ENCODE results near the gene SUN1.

DNA sequence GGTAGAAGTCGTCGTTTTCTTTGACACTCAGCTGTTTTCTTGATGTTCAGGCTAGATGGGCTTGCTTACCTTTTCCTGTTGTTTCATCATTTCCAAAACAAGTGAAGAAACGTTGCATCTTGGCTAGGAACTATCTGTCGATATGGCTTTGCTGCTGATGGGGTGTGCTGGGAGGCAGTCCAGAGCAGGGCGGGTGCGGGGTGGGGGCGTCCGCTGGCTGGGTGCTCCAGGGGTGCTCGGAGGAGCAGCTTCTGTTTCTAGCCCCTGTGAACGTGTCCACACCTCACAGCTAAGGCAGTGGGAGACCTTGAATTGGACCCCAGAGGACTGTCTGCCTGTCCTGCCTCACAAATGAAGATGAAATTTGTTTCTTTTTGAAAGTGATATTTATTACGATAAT, 7.6 kb upstream of the SUN1 start:
- TF ChIP-seq, protein P1, sequence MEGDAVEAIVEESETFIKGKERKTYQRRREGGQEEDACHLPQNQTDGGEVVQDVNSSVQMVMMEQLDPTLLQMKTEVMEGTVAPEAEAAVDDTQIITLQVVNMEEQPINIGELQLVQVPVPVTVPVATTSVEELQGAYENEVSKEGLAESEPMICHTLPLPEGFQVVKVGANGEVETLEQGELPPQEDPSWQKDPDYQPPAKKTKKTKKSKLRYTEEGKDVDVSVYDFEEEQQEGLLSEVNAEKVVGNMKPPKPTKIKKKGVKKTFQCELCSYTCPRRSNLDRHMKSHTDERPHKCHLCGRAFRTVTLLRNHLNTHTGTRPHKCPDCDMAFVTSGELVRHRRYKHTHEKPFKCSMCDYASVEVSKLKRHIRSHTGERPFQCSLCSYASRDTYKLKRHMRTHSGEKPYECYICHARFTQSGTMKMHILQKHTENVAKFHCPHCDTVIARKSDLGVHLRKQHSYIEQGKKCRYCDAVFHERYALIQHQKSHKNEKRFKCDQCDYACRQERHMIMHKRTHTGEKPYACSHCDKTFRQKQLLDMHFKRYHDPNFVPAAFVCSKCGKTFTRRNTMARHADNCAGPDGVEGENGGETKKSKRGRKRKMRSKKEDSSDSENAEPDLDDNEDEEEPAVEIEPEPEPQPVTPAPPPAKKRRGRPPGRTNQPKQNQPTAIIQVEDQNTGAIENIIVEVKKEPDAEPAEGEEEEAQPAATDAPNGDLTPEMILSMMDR (IDR thresholded peaks at IDR 0.05): no peak
- TF ChIP-seq USF1 (CRISPR knock-in tag; IDR thresholded peaks at IDR 0.05) (no peak), SOX15 (CRISPR knock-in tag; IDR thresholded peaks at IDR 0.05) (no peak), ZNF423 (CRISPR knock-in tag; IDR thresholded peaks at IDR 0.05) (no peak), JUN (CRISPR knock-in tag; IDR thresholded peaks at IDR 0.05) (no peak), ZNF121 (CRISPR knock-in tag; IDR thresholded peaks at IDR 0.05) (no peak)
- TF ChIP-seq, protein P2, sequence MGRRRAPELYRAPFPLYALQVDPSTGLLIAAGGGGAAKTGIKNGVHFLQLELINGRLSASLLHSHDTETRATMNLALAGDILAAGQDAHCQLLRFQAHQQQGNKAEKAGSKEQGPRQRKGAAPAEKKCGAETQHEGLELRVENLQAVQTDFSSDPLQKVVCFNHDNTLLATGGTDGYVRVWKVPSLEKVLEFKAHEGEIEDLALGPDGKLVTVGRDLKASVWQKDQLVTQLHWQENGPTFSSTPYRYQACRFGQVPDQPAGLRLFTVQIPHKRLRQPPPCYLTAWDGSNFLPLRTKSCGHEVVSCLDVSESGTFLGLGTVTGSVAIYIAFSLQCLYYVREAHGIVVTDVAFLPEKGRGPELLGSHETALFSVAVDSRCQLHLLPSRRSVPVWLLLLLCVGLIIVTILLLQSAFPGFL (CRISPR knock-in tag; IDR thresholded peaks at IDR 0.05; ENCODE audit: borderline replicate concordance): no peak
- TF ChIP-seq, protein P3, sequence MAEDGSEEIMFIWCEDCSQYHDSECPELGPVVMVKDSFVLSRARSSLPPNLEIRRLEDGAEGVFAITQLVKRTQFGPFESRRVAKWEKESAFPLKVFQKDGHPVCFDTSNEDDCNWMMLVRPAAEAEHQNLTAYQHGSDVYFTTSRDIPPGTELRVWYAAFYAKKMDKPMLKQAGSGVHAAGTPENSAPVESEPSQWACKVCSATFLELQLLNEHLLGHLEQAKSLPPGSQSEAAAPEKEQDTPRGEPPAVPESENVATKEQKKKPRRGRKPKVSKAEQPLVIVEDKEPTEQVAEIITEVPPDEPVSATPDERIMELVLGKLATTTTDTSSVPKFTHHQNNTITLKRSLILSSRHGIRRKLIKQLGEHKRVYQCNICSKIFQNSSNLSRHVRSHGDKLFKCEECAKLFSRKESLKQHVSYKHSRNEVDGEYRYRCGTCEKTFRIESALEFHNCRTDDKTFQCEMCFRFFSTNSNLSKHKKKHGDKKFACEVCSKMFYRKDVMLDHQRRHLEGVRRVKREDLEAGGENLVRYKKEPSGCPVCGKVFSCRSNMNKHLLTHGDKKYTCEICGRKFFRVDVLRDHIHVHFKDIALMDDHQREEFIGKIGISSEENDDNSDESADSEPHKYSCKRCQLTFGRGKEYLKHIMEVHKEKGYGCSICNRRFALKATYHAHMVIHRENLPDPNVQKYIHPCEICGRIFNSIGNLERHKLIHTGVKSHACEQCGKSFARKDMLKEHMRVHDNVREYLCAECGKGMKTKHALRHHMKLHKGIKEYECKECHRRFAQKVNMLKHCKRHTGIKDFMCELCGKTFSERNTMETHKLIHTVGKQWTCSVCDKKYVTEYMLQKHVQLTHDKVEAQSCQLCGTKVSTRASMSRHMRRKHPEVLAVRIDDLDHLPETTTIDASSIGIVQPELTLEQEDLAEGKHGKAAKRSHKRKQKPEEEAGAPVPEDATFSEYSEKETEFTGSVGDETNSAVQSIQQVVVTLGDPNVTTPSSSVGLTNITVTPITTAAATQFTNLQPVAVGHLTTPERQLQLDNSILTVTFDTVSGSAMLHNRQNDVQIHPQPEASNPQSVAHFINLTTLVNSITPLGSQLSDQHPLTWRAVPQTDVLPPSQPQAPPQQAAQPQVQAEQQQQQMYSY (CRISPR knock-in tag; IDR thresholded peaks at IDR 0.05): no peak
- TF ChIP-seq, protein P4, sequence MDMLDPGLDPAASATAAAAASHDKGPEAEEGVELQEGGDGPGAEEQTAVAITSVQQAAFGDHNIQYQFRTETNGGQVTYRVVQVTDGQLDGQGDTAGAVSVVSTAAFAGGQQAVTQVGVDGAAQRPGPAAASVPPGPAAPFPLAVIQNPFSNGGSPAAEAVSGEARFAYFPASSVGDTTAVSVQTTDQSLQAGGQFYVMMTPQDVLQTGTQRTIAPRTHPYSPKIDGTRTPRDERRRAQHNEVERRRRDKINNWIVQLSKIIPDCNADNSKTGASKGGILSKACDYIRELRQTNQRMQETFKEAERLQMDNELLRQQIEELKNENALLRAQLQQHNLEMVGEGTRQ (CRISPR knock-in tag; IDR thresholded peaks at IDR 0.05): no peak
